Measurements from ENCODE around the gene CACNA1B.
"Not testable (repeated sequence)": the region's sequence is repeated elsewhere in the genome, so short reads cannot be mapped to it uniquely, and the experiment has no call there.

The CACNA1B gene

DNA sequence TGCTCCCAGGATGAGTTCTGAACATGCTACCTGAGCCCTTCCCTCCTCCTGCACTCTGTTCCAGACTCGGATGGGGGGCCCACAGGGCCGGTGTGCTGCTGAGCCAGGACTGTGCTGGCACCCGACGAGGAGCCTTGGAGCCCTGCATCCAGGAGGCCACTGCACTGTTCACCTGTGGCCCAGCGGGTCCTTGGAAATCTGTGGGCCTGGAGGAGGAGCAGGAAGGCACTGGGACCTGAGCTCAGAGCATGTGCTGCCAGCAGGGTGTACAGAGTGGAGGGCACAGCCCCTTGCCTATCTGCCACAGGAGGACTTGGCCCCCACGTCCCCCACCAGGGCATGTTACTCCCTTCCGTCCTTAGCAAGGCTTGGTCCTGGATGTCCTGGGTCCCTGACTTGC is 265.9 kb downstream of the CACNA1B start:
- not testable (repeated sequence) for DNase-seq (ENCODE audit: low spot score)

DNA sequence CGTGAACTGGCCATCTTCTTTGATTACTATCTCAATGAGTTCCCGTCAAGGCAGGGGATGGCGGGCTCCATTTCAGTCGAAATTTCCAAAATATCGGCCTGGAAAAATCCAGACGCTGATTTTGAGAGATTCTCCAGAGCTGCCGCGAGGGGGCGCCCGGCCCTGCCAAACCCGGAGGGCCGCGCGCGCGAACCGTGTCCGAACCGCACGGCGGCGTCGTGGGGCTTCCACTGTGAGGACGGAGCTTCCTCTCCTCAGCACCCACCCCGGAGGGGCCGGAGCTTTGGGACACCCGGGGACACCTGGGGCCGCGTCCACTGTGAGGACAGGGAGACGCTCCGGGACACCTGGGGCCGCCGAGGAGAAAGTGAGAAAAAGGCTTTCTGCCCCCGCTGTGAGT is 270.0 kb downstream of the CACNA1B start:
- DNase-seq (ENCODE audit: low spot score), result not testable (repeated sequence)

DNA sequence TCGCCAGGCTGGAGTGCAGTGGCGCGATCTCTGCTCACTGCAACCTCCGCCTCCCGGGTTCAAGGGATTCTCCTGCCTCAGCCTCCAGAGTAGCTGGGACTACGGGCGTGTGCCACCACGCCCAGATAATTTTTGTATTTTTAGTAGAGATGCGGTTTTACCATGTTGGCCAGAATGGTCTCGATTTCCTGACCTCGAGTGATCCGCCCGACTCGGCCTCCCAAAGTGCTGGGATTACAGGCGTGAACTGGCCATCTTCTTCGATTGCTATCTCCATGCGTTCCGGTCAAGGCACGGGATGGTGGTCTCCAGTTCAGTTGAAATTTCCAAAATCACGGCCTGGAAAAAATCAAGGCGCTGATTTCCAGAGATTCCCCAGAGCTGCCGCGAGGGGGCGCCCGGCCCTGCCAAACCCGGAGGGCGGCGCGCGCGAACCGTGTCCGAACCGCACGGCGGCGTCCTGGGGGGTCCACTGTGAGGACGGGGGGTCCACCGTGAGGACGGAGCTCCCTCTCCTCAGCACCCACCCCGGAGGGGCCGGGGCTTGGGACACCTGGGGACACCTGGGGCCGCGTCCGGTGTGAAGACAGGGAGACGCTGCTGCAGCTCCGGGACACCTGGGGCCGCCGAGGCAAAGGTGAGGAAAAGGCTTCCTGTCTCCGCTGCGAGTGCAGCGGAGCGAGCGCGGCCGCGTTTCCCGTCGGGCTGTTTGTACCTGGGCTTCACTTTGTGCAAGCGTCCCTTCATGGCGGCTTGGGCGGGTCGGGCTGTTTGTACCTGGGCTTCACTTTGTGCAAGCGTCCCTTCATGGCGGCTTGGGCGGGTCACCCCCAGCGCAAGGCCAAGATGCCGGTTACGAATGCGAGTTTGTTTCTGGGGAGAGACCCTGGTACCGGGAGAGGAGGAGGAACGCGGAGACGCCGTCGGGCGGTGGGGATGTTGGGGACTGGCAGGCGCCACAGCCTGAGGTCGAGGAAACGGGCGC is 272.4 kb downstream of the CACNA1B start:
- not testable (repeated sequence) for DNase-seq (ENCODE audit: low spot score)

DNA sequence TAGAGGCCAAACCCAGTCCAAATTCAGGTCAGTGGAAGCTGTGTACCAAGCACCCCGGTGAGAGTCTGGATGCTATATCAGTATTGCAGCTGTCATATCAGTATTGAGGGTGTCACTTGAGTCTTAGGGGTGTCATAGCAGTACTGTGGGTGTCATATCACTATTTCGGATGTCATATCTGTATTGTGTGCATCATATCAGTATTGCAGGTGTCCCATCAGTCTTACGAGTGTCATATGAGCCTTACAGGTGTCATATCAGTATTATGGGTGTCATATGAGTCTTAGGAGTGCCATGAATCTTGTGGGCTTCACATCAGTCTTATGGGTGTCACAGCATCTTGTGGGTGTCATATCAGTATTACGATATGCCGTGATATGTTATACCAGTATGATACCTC is 278.2 kb downstream of the CACNA1B start:
- not testable (repeated sequence) for DNase-seq (ENCODE audit: low spot score)

DNA sequence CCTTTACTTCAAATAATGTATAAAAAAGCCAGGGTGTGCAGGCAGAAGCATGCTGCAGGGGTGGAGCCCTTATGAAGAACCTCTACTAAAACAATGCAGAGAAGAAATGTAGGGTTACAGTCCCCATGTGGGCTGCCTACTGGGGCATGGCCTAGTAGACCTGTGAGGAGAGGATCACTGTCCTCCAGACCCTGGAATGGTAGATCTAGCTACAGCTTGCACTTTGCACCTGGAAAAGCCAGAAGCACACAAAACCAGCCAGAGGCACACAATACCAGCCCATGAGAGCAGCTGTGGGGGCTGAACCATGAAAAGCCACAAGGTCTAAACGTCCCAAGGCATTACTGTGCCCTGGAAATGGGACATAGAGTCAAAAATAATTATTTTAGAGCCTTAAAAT is 289.2 kb downstream of the CACNA1B start:
- not testable (repeated sequence) for DNase-seq (ENCODE audit: low spot score)
